SK-N-MC (cell line): Measurements from ENCODE around the gene MUSK.
"Not testable (repeated sequence)": the region's sequence is repeated elsewhere in the genome, so short reads cannot be mapped to it uniquely, and the experiment has no call there.

ENCODE experiments used
- EZH2 ChIP-seq: fragments of 200-600 bp; sonication (generic); IDR thresholded peaks from one replicate; pipeline ENCODE4 v1.6.1; 2017; ENCODE audit warnings: antibody characterized with exemption
- POLR2AphosphoS5 ChIP-seq: IDR thresholded peaks from 2 replicates; pipeline ENCODE4 v1.6.1; 2012; ENCODE audit warnings: mild to moderate bottlenecking, low read depth, low read length, borderline replicate concordance

GRCh38 chr9:110826400-110826799, 157.8 kb downstream of the MUSK start:
- not testable (repeated sequence) for TF ChIP-seq POLR2AphosphoS5, EZH2
